Left lobe of liver (tissue), 2 donors: ENCODE measurements around the gene PPRC1. TPM values are rescaled to one million over a fixed set of nuclear protein-coding genes. Genes with fewer than 3 reads are reported as not detected.

ENCODE experiments used
- ATAC-seq: fragments of 200-7000 bp; cut with Tn5 transposase; one replicate; pipeline ENCODE4 v1.9.1; 2020; ENCODE audit warnings: mild to moderate bottlenecking, moderate library complexity
- DNase-seq: peaks from one replicate; pipeline ENCODE4 v3.0.0-alpha.2; 2020; ENCODE audit warnings: low spot score
- total RNA-seq: library from RNA; stranded (reverse); gene quantifications from one replicate; pipeline ENCODE4 v1.2.1, GENCODE V29; 2021
- donor health status: DM: no; HTN: no; CAD: no; lungs with moderate emphysema.
- donor health status: DM: no; HTN: yes; CAD: no.

Gene PPRC1
- total RNA-seq: 6.9 TPM

DNA sequence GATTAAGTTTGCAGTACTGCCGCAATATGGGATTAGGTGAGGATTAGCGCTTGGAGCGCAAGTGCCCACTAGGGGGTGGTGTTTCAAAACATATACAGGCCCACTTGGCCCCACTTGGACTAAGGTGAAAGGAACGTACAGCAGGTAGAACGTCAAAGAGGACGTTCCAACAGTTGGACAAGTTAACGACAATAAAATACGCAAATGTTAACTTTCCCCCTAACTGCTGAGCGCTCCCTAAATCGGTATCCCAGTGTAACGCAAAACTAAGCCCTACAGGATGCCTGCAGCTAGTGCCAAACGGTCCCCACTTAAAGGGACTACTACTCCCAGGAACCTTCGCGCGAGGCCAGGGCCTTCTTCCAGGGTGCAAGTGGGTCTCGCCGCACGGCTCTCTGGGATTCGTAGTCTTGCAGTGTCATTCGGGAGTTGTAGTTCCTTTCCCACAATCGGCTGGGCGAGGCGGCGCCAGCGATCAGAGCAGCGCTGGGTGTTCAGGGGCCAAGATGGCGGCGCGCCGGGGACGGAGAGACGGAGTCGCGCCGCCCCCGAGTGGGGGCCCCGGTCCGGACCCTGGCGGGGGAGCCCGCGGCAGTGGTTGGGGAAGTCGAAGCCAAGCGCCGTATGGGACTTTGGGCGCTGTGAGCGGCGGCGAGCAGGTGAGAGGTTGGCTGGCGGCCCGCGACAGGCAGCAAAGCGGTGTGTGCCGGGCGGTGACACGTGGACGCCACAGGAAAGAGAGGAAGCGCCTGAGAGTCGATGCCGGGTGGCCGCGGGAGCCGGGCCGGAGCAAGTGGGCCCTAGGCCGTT lies at the start of gene PPRC1:
TSS of gene PPRC1 (plus strand) at position 478 of the 810 bp plus-strand sequence. CDS start at position 507, 29 bp downstream.
- peak; percentile 98 for DNase-seq
- ATAC-seq: peak; percentile 95

- no peak for DNase-seq
- ATAC-seq: no peak
Measured at GRCh38 chr10:102083541-102083940, 49.3 kb upstream of the PPRC1 start.

DNA sequence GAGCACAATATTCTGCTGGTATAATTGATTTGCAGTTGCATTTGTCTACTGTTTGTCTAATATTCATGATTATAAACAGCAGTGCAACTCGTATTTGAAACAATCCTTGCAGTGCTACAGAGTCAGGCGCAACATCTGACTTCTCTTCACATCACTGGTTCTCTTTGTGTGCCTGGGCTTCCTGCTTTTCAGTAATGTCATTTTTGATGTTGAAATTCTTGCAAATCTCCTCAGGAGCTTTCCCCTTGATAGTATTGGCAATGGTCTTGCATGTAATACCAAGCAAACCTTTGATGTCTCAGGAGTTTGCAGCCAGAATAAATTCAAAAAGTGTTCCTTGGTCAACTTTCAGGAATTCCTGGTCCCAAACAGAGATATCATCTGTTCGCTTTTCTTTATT lies 47.5 kb upstream of the PPRC1 start:
- no peak for ATAC-seq
- no peak for DNase-seq

GRCh38 chr10:102086196-102086595 lies 46.6 kb upstream of the PPRC1 start:
- no peak for DNase-seq
- ATAC-seq: no peak

DNA sequence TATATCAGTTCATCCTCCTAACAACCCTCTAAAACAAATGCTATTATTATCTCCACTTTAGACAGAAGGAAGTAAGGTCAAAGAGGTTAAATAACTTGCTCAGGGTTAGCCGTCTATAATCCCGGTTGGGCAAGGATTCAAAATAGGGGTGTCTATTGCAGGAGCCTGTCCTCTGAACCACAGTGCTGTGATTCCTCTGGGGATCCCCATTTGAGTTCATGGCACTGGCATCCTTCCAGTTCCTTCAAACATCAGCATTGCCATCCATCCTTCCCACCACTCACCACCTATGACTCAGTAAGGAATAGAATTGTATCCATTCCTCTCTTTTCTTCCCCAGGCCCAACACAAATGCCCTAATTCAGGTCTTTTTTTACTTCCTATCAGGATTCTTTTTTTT lies 42.1 kb upstream of the PPRC1 start:
- ATAC-seq: no peak
- no peak for DNase-seq

GRCh38 chr10:102096449-102096848 lies 36.4 kb upstream of the PPRC1 start:
- DNase-seq: no peak
- no peak for ATAC-seq

DNA sequence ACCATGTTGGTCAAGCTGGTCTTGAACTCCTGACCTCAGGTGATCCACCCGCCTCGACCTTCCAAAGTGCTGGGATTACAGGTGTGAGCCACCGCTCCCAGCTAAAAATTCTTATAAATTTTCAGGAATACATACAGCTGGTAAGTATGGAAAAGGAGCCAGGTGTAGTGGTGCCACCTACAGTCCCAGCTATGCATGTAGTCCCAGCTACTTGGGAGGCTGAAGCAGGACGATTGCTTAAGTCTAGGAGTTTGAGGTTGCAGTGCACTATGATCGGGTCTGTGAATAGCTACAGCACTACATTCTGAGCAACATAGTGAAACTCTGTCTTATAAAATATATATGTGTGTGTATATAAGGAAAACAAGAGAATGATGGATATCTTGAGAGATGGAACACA lies 31.7 kb upstream of the PPRC1 start:
- ATAC-seq: peak; percentile 40
- DNase-seq: no peak

- no peak for ATAC-seq
- DNase-seq: no peak
Measured at GRCh38 chr10:102102421-102102820, 30.4 kb upstream of the PPRC1 start.

DNA sequence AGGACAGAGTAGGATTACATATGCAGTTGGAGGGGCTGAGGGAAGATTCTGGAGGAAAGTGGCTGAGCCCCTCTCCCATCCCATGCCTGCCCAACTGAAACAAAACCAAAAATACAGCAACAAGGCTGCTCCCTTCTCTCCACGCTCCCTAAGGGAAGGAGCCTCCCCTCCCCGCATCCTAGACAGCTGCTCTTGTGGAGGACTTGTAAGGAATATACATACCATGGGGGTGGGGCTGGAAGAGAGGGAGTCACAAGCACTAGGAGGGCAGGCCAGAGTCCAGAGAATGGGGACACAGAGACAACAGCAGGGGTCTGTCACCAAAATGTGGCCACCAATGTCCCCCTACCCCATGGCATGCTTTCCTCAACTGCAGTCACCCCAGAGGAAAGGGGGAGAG lies 25.8 kb upstream of the PPRC1 start:
- ATAC-seq: no peak
- DNase-seq: no peak

DNA sequence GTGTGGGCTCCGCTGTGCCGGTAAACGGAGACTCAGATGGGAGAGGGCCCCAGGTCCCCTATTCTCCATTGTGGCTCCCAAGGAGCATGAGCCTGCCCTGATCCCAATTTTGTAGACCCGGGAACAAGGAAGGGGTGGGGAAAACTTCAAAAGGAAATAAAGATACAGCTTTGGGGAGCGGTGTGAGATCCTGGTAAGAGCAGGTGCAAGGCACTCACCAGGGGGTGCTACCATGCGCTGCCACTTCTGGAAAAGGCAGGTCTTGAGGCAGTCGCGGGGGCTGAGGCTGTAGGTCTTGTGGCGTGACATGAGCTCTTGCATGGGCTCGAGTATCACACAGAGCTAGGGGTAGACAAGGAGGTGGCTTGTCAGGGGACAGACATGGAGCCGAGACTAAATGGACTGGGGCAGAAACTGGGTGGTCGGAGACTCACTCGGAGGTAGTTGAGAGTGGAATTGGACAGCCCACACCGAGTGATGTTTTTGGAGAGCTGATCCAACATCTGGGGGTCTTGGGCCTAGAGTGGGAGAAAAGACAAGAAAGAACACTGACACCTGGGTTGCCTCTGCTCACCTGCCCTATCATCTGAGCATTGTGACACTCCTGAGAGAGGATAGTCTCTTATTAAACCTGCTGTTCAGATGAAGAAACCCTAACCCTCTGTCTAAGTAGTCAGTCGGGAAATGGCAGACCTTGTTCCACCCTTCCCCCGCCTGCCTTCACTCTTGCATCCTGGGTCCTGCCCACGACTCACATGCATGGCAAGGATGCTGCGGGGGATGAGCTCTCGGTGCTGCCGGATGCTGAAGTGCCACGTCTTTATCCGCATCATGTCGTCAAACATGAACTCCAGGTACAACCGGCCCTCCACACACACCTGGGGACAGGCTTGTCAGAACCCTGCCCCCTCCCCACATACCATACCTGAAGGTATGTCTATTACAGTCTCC lies 23.4 kb upstream of the PPRC1 start:
- ATAC-seq (no peak), DNase-seq (no peak)

GRCh38 chr10:102111276-102111675 lies 21.6 kb upstream of the PPRC1 start:
- ATAC-seq (no peak), DNase-seq (no peak)

GRCh38 chr10:102112210-102112817 lies 20.5 kb upstream of the PPRC1 start:
- DNase-seq: no peak

DNA sequence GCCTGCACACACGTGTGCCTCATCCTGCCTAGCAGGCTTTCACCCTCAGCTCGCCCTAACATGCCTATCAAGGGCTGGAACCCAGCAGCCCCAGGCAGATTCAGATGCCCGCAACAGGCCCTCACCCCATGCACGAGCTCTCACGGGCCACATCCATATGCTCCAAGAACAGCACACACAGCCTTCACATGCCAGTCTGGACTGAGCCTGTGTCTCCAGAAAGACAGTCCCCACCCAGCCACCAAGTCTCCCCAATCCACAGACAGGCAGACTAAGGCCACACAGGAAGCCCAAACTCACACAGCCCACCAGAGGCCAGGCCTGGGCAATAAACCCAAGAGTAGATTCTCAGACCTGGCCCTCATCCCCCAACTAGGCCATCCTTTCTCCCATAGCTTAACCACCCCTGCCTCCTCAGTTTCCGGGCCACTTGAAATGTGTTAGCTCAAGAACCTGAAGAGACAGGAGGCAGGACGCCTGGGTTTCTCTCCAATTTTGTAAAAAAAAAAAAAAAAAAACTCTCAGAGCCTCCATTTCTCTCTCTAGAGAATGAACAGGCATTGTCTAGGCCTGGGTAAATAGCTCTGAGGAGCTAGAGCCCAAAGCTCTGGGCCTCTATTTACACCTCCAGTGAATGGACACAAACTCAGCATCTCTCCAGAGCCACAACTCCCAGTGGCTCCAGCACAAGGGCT lies 19.4 kb upstream of the PPRC1 start:
- no peak for DNase-seq
- ATAC-seq: no peak

More at GRCh38 chr10:102112210-102112817, 20.5 kb upstream of the PPRC1 start:
- no peak for ATAC-seq

GRCh38 chr10:102113956-102114857 lies 18.6 kb upstream of the PPRC1 start:
- DNase-seq (no peak), ATAC-seq (peak; percentile 25)

GRCh38 chr10:102114861-102115618 lies 17.8 kb upstream of the PPRC1 start:
- ATAC-seq (peak; percentile 88), DNase-seq (peak; percentile 88)

- DNase-seq (no peak), ATAC-seq (no peak)
Measured at GRCh38 chr10:102115775-102116174, 17.1 kb upstream of the PPRC1 start.

- DNase-seq: no peak
- no peak for ATAC-seq
Measured at GRCh38 chr10:102116656-102117055, 16.2 kb upstream of the PPRC1 start.

DNA sequence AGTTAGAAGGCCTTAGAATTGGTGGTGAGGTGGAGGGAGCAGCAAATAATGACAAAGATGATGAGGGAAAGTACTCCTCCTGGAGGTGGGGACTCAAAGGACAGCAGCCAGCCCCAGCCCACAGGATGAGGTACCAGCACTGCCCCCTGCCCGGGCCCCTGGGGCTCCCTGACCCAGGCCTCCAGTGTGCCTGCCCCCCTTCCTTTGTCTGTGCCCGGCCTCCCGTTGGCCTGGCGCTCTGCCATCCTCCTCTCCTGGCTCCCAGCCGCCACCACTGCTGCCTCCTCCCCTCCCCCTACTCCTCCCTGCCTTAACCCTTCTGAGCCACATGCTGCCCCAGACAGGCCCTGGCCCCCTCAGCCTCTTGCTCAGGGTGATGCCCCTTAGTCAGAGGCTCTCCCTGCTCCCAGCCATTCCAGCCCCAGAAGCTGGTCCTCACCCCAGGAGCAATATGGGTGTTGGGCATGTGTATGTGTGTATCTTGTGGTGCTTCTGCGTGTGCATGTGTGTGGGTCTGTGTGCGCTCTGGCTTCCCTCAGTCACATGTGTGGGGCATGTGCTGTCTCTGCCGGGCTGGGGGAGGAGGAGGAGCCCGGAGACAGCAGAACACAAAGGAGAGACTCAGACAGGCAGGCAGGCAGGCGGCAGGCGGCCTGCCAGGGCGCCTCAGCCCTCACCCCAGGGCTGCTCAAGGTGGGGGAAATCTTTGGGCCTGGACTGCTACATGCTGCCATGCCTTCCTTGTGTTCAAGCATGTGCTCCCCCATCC lies 15.3 kb upstream of the PPRC1 start:
- ATAC-seq (peak; percentile 36), DNase-seq (peak; percentile 83)
